ENCODE results near the gene PKP4.

PKP4 gene

DNA sequence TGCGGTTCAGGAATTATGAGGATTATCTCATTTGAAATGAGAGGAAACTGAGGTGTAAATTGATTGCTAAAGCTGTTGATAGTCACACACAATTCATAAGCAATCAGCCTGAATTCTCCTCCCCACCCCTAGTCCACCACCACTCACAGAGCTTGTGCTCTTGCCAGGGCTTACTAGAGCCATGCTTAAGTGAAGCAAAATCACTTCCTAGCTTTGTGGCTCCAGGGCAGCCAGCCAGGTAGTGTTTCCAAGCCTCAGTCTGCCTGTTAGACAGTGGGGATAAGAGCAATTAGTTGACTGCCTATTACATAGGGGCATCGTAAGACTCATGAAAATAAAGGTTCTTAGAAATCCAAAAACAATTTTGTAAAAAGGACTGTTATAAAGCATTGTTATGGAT, 87.2 kb downstream of the PKP4 start:
- Histone ChIP-seq H2AFZ (ENCODE audit: low read length) (no peak overlapping the region), H4K20me1 (ENCODE audit: insufficient read depth, low read length) (no peaks in the 10 kb centered on the region), H3K36me3 (ENCODE audit: insufficient read depth, low read length) (no peaks in the 10 kb centered on the region), H3K9ac (ENCODE audit: low read length) (no peak overlapping the region), H3K79me2 (ENCODE audit: insufficient read depth, low read length) (no peaks in the 10 kb centered on the region), H3K27ac (ENCODE audit: low read depth, low read length, poor library complexity, severe bottlenecking) (no peak overlapping the region), H3K4me1 (ENCODE audit: insufficient read depth, low read length, severe bottlenecking) (no peaks in the 10 kb centered on the region), H3K9me3 (ENCODE audit: low read length) (no peaks in the 10 kb centered on the region), H3K9me2 (ENCODE audit: low read depth, low read length) (no peaks in the 10 kb centered on the region), H3K4me2 (ENCODE audit: low read length) (no peak overlapping the region), H3F3A (ENCODE audit: insufficient read depth, low read length) (no peaks in the 10 kb centered on the region), H3K4me3 (ENCODE audit: low read depth, low read length, poor library complexity, severe bottlenecking) (no peak overlapping the region), H3K27me3 (ENCODE audit: insufficient read depth, low read length) (no peaks in the 10 kb centered on the region)
- TF ChIP-seq, protein P1, sequence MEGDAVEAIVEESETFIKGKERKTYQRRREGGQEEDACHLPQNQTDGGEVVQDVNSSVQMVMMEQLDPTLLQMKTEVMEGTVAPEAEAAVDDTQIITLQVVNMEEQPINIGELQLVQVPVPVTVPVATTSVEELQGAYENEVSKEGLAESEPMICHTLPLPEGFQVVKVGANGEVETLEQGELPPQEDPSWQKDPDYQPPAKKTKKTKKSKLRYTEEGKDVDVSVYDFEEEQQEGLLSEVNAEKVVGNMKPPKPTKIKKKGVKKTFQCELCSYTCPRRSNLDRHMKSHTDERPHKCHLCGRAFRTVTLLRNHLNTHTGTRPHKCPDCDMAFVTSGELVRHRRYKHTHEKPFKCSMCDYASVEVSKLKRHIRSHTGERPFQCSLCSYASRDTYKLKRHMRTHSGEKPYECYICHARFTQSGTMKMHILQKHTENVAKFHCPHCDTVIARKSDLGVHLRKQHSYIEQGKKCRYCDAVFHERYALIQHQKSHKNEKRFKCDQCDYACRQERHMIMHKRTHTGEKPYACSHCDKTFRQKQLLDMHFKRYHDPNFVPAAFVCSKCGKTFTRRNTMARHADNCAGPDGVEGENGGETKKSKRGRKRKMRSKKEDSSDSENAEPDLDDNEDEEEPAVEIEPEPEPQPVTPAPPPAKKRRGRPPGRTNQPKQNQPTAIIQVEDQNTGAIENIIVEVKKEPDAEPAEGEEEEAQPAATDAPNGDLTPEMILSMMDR (IDR thresholded peaks at IDR 0.05; ENCODE audit: low read length), result no peak
- no peak for TF ChIP-seq EZH2 (IDR thresholded peaks at IDR 0.05; ENCODE audit: borderline replicate concordance, low read length)

DNA sequence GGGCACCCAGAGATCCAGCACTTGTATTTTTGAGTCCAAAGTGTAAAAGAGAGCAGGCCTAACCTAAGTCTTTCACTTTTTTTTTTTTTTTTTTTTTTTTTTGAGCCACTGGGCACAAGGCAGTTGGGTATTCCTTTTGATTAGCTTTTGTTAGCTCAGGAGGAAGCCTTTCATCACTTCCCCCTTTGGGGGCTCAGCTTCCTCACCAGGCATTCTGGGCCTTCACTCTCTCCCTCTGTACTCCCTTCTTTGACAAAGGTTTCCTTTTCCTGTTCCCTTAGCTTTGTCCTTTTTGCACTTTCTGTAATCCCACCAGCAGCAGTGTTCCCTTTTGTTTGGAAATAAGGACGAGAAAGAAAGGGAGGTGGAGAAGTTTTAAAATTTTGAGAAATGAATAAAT, 88.2 kb downstream of the PKP4 start:
- Histone ChIP-seq H3K4me2 (ENCODE audit: low read length) (no peak overlapping the region), H3K27ac (ENCODE audit: low read depth, low read length, poor library complexity, severe bottlenecking) (no peak overlapping the region), H3K79me2 (ENCODE audit: insufficient read depth, low read length) (no peaks in the 10 kb centered on the region), H3K9me3 (ENCODE audit: low read length) (no peaks in the 10 kb centered on the region), H3K9ac (ENCODE audit: low read length) (no peak overlapping the region), H3K4me1 (ENCODE audit: insufficient read depth, low read length, severe bottlenecking) (no peaks in the 10 kb centered on the region), H3K36me3 (ENCODE audit: insufficient read depth, low read length) (no peaks in the 10 kb centered on the region), H3K9me2 (ENCODE audit: low read depth, low read length) (no peaks in the 10 kb centered on the region), H3F3A (ENCODE audit: insufficient read depth, low read length) (no peaks in the 10 kb centered on the region), H3K27me3 (ENCODE audit: insufficient read depth, low read length) (no peaks in the 10 kb centered on the region), H2AFZ (ENCODE audit: low read length) (no peak overlapping the region), H3K4me3 (ENCODE audit: low read depth, low read length, poor library complexity, severe bottlenecking) (no peak overlapping the region), H4K20me1 (ENCODE audit: insufficient read depth, low read length) (no peaks in the 10 kb centered on the region)
- TF ChIP-seq, protein P1 (IDR thresholded peaks at IDR 0.05; ENCODE audit: low read length), result no peak
- no peak for TF ChIP-seq EZH2 (IDR thresholded peaks at IDR 0.05; ENCODE audit: borderline replicate concordance, low read length)

DNA sequence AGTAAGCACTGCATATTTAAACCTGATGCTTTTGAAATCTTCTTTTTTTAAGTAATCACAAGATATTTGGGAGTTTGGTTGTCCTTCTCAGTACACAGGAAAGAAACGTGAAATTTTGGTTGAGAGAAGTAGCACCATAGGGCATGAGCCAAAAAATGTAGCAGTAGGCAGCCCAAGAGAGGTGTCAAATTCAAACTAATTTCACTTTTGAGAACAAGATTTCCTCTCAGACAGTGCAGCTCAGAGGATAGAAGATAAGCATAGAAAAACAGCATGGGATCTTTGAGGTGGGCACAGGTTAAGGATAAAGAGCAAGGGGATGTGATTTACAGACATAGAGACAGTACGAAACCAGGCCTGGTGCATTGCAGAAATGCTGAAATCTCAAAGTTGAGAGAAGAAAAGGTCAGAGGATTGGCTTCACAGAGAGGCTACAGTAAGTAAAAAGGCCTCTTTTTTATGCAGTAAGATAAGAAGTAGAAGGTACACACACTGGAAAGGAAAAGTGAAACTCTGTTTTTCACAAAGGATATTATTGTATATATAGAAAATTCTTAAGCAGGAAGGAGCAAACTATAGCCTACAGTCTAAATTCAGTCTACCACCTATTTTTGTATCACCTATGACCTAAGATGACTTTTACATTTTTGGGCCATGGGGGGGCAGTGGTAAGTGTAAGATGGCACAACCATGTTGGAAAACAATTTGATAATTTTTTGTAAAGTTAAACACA, 89.8 kb downstream of the PKP4 start:
- no peaks in the 10 kb centered on the region for H3K36me3 ChIP-seq (ENCODE audit: insufficient read depth, low read length)
- no peaks in the 10 kb centered on the region for H3K79me2 ChIP-seq (ENCODE audit: insufficient read depth, low read length)
- H3K9me2 ChIP-seq (ENCODE audit: low read depth, low read length), result no peaks in the 10 kb centered on the region
- H3K27ac ChIP-seq (ENCODE audit: low read depth, low read length, poor library complexity, severe bottlenecking), result no peak overlapping the region
- H3K4me1 ChIP-seq (ENCODE audit: insufficient read depth, low read length, severe bottlenecking), result no peaks in the 10 kb centered on the region
- H3K4me2 ChIP-seq (ENCODE audit: low read length), result no peak overlapping the region
- H3K9ac ChIP-seq (ENCODE audit: low read length), result no peak overlapping the region
- H3F3A ChIP-seq (ENCODE audit: insufficient read depth, low read length), result no peaks in the 10 kb centered on the region
- no peaks in the 10 kb centered on the region for H3K9me3 ChIP-seq (ENCODE audit: low read length)
- H4K20me1 ChIP-seq (ENCODE audit: insufficient read depth, low read length), result no peaks in the 10 kb centered on the region
- no peak overlapping the region for H2AFZ ChIP-seq (ENCODE audit: low read length)
- TF ChIP-seq, protein P1 (IDR thresholded peaks at IDR 0.05; ENCODE audit: low read length), result no peak
- TF ChIP-seq EZH2 (IDR thresholded peaks at IDR 0.05; ENCODE audit: borderline replicate concordance, low read length), result no peak
- no peak overlapping the region for H3K4me3 ChIP-seq (ENCODE audit: low read depth, low read length, poor library complexity, severe bottlenecking)
- H3K27me3 ChIP-seq (ENCODE audit: insufficient read depth, low read length), result no peaks in the 10 kb centered on the region
